ENCODE data around the gene GBX2. TPM values are rescaled to one million over a fixed set of nuclear protein-coding genes. Genes with fewer than 3 reads are reported as not detected.

The GBX2 gene
- total and polyA plus RNA-seq, 10 of the 15 experiments (the other 5 are each of a cell fraction or from before 2014, with no cell fraction given): not detected

DNA sequence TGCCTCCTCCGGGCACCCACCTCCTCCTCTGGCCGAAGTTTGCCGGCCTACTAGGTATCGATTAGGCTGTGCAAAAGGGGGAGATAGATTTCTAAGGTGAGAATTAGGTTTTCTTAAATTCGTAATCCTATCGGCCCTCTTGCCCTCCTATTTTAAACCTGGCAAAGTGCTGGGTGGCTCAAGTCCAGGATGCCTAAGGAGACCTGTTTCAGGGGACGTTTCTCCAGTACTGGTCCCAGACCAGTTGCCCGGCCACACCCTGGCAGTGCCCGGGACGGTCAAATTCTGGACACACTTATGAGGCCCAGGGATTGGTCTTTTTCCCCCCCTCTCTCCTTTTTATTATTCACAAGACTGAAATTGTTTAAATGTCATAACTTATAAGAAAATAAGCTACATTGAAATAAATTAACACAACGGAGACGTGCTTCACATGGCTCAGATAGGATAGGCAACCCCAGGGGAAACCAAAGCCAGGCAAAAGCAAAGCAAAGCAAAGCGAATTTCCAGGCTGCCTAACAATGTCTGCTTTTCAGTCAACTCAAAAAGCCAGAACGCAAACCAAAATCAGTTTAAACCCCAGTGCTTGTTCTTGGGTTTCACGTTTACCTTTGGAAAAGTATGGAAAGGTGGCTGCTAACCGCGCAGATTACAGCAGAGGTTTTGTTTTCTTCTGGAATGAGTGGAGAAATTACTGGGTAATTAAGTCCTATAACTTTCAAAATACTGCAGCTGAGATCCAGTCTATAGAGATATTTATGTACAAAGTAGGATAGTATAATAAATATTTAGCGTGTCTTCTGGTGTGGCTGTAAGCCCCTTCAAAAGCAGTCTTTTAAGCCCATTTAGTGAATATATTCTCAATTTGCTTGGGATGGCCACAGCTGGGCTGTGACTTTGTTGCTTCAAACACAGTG lies 3.0 kb downstream of the GBX2 start:
- H3K9ac ChIP-seq (ENCODE audit: control insufficient read depth, insufficient read depth, low read length): no peak overlapping the region
- ChIA-PET POLR2A (no interaction called here), SMC1A (ENCODE audit: uncharacterized antibody, unreplicated experiment) (no interaction called here), RAD21 (ENCODE audit: unreplicated experiment) (no interaction called here), CTCF (no interaction called here)
- FAIRE-seq (no peak), DNase-seq (ENCODE audit: low read depth, low spot score) (no peak), ATAC-seq (no peak)
- TF ChIP-seq NR2C2 (IDR thresholded peaks at IDR 0.05; ENCODE audit: borderline replicate concordance, control insufficient read depth, insufficient read length, low read depth) (no peak), CBX5 (IDR thresholded peaks at IDR 0.05; ENCODE audit: low read depth) (no peak), ZNF24 (IDR thresholded peaks at IDR 0.05) (no peak), NR2F1 (conservative IDR thresholded peaks at IDR 0.05) (no peak), SIX5 (IDR thresholded peaks at IDR 0.05; ENCODE audit: low read depth, low read length, severe bottlenecking) (no peak), FOXM1 (IDR thresholded peaks at IDR 0.05; ENCODE audit: low read depth, low read length) (no peak)
- TF ChIP-seq, protein P1, sequence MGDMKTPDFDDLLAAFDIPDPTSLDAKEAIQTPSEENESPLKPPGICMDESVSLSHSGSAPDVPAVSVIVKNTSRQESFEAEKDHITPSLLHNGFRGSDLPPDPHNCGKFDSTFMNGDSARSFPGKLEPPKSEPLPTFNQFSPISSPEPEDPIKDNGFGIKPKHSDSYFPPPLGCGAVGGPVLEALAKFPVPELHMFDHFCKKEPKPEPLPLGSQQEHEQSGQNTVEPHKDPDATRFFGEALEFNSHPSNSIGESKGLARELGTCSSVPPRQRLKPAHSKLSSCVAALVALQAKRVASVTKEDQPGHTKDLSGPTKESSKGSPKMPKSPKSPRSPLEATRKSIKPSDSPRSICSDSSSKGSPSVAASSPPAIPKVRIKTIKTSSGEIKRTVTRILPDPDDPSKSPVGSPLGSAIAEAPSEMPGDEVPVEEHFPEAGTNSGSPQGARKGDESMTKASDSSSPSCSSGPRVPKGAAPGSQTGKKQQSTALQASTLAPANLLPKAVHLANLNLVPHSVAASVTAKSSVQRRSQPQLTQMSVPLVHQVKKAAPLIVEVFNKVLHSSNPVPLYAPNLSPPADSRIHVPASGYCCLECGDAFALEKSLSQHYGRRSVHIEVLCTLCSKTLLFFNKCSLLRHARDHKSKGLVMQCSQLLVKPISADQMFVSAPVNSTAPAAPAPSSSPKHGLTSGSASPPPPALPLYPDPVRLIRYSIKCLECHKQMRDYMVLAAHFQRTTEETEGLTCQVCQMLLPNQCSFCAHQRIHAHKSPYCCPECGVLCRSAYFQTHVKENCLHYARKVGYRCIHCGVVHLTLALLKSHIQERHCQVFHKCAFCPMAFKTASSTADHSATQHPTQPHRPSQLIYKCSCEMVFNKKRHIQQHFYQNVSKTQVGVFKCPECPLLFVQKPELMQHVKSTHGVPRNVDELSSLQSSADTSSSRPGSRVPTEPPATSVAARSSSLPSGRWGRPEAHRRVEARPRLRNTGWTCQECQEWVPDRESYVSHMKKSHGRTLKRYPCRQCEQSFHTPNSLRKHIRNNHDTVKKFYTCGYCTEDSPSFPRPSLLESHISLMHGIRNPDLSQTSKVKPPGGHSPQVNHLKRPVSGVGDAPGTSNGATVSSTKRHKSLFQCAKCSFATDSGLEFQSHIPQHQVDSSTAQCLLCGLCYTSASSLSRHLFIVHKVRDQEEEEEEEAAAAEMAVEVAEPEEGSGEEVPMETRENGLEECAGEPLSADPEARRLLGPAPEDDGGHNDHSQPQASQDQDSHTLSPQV (IDR thresholded peaks at IDR 0.05): no peak
- H3K27ac ChIP-seq (ENCODE audit: control insufficient read depth, insufficient read depth): no peak overlapping the region
- 38% methylated on average over 18 of the region's 18 CpGs for WGBS (ENCODE audit: insufficient coverage, insufficient replicate concordance, low lambda C conversion rate, missing lambda C conversion rate)
- H3K27me3 ChIP-seq (replicated peaks in 1 of 2; ENCODE audit: control insufficient read depth in 2 of 2, insufficient read depth in 2 of 2, low read length in 1 of 2): peaks cover 3 to 13% of the 10 kb centered on the region in 2 experiments
- H3K9me3 ChIP-seq (replicated peaks; ENCODE audit: control insufficient read depth, insufficient read depth, low read length): peaks cover 2% of the 10 kb centered on the region; the same call in 2 of the 3 replicates
- BruUV-seq (replicated peaks): no TSS peak
- no peaks in the 10 kb centered on the region for H4K20me1 ChIP-seq (ENCODE audit: control insufficient read depth, insufficient read depth)
- intact Hi-C loops (cut with micrococcal nuclease; ENCODE audit: unreplicated experiment) (no loop called here), in situ Hi-C loops (cut with MboI) (no loop called here)
- H3K4me1 ChIP-seq (ENCODE audit: control insufficient read depth, insufficient read depth, low read length): no peaks in the 10 kb centered on the region
- no peak overlapping the region for H2AFZ ChIP-seq (ENCODE audit: control insufficient read depth, low read depth, low read length)
- H3K4me3 ChIP-seq: no peak overlapping the region
- no peaks in the 10 kb centered on the region for H3K79me2 ChIP-seq (ENCODE audit: control insufficient read depth, insufficient read depth, low read length)
- no peak overlapping the region for H3K4me2 ChIP-seq (ENCODE audit: control insufficient read depth, insufficient read depth)
- no peaks in the 10 kb centered on the region for H3K36me3 ChIP-seq (ENCODE audit: control insufficient read depth in 2 of 2, insufficient read depth in 2 of 2, low read length in 1 of 2)

Measured in GM12878 (cell line).